Measurements from ENCODE around the gene ALX3. TPM values are rescaled to one million over a fixed set of nuclear protein-coding genes. Genes with fewer than 3 reads are reported as not detected.

ALX3 gene
- total RNA-seq, 2 experiments from 2014 or later, result not detected

- intact Hi-C loops (cut with micrococcal nuclease; ENCODE audit: unreplicated experiment), result loop anchor here (5.0 kb wide), 1 partner anchor 33 kb away; no protein-coding TSS in a partner anchor
- Histone ChIP-seq H3K36me3 (ENCODE audit: insufficient read depth, low read length) (no peaks in the 10 kb centered on the region), H3K9me2 (ENCODE audit: insufficient read depth, low read length) (no peaks in the 10 kb centered on the region), H3K4me3 (ENCODE audit: low read depth, low read length, poor library complexity, severe bottlenecking) (no peak overlapping the region), H3K4me1 (ENCODE audit: insufficient read depth, low read length, poor library complexity, severe bottlenecking) (no peaks in the 10 kb centered on the region), H3K27ac (ENCODE audit: low read depth, low read length, poor library complexity, severe bottlenecking) (no peak overlapping the region), H2AFZ (ENCODE audit: low read length) (no peak overlapping the region), H3K9me3 (ENCODE audit: low read length) (no peaks in the 10 kb centered on the region), H4K20me1 (ENCODE audit: insufficient read depth, low read length) (no peaks in the 10 kb centered on the region), H3K79me2 (ENCODE audit: insufficient read depth, low read depth, low read length) (no peaks in the 10 kb centered on the region), H3K4me2 (ENCODE audit: low read length) (no peak overlapping the region)
- no peak for DNase-seq (ENCODE audit: low spot score)
- no TSS peak for BruUV-seq (replicated peaks)
- ChIA-PET CTCF (ENCODE audit: unreplicated experiment) (interaction anchor here (0.7 kb wide), 1 partner anchor 20 kb away, joined by 3 read pairs; no protein-coding TSS in a partner anchor), POLR2A (no interaction called here)
- TF ChIP-seq EZH2phosphoT487 (IDR thresholded peaks at IDR 0.05; ENCODE audit: borderline replicate concordance, low read depth, low read length) (no peak), CTCF (conservative IDR thresholded peaks at IDR 0.05; ENCODE audit: low read length) (no peak)
Measured at GRCh38 chr1:110083866-110084226, 13.4 kb upstream of the ALX3 start.

GRCh38 chr1:110083061-110083865, 12.8 kb upstream of the ALX3 start:
- Histone ChIP-seq H3K4me2 (ENCODE audit: low read length) (no peak overlapping the region), H2AFZ (ENCODE audit: low read length) (no peak overlapping the region), H3K4me3 (ENCODE audit: low read depth, low read length, poor library complexity, severe bottlenecking) (no peak overlapping the region), H3K9me3 (ENCODE audit: low read length) (no peaks in the 10 kb centered on the region), H3K27ac (ENCODE audit: low read depth, low read length, poor library complexity, severe bottlenecking) (no peak overlapping the region), H4K20me1 (ENCODE audit: insufficient read depth, low read length) (no peaks in the 10 kb centered on the region), H3K4me1 (ENCODE audit: insufficient read depth, low read length, poor library complexity, severe bottlenecking) (no peaks in the 10 kb centered on the region), H3K36me3 (ENCODE audit: insufficient read depth, low read length) (no peaks in the 10 kb centered on the region), H3K79me2 (ENCODE audit: insufficient read depth, low read depth, low read length) (no peaks in the 10 kb centered on the region), H3K9me2 (ENCODE audit: insufficient read depth, low read length) (no peaks in the 10 kb centered on the region)
- no TSS peak for BruUV-seq (replicated peaks)
- CTCF ChIA-PET (ENCODE audit: unreplicated experiment), result no interaction called here
- DNase-seq (ENCODE audit: low spot score), result no peak
- no peak for TF ChIP-seq CTCF (conservative IDR thresholded peaks at IDR 0.05; ENCODE audit: low read length)
- TF ChIP-seq EZH2phosphoT487 (IDR thresholded peaks at IDR 0.05; ENCODE audit: borderline replicate concordance, low read depth, low read length), result no peak
- intact Hi-C loops (cut with micrococcal nuclease; ENCODE audit: unreplicated experiment), result loop anchor here (5.0 kb wide), 1 partner anchor 34 kb away; no protein-coding TSS in a partner anchor
- POLR2A ChIA-PET, result no interaction called here

- H3K27ac ChIP-seq (ENCODE audit: low read depth, low read length, poor library complexity, severe bottlenecking), result no peak overlapping the region
- H2AFZ ChIP-seq (ENCODE audit: low read length), result no peak overlapping the region
- no peaks in the 10 kb centered on the region for H3K79me2 ChIP-seq (ENCODE audit: insufficient read depth, low read depth, low read length)
- intact Hi-C loops (cut with micrococcal nuclease; ENCODE audit: unreplicated experiment), result loop anchor here (5.0 kb wide), 1 partner anchor 35 kb away; no protein-coding TSS in a partner anchor
- H3K4me3 ChIP-seq (ENCODE audit: low read depth, low read length, poor library complexity, severe bottlenecking), result no peak overlapping the region
- no TSS peak for BruUV-seq (replicated peaks)
- H3K4me1 ChIP-seq (ENCODE audit: insufficient read depth, low read length, poor library complexity, severe bottlenecking), result no peaks in the 10 kb centered on the region
- H3K4me2 ChIP-seq (ENCODE audit: low read length), result no peak overlapping the region
- ChIA-PET CTCF (ENCODE audit: unreplicated experiment) (no interaction called here), POLR2A (no interaction called here)
- DNase-seq (ENCODE audit: low spot score), result no peak
- TF ChIP-seq EZH2phosphoT487 (IDR thresholded peaks at IDR 0.05; ENCODE audit: borderline replicate concordance, low read depth, low read length) (no peak), CTCF (conservative IDR thresholded peaks at IDR 0.05; ENCODE audit: low read length) (no peak)
- no peaks in the 10 kb centered on the region for H3K9me2 ChIP-seq (ENCODE audit: insufficient read depth, low read length)
- H3K9me3 ChIP-seq (ENCODE audit: low read length), result no peaks in the 10 kb centered on the region
- no peaks in the 10 kb centered on the region for H3K36me3 ChIP-seq (ENCODE audit: insufficient read depth, low read length)
- H4K20me1 ChIP-seq (ENCODE audit: insufficient read depth, low read length), result no peaks in the 10 kb centered on the region
Measured at GRCh38 chr1:110082477-110082876, 12.0 kb upstream of the ALX3 start.

Measured in OCI-LY7 (cell line).